ENCODE measurements around the gene WNT7B.

- TF ChIP-seq POLR2A (IDR thresholded peaks at IDR 0.05): no peak
- TF ChIP-seq CTCF (IDR thresholded peaks at IDR 0.05): no peak
- TF ChIP-seq EP300 (IDR thresholded peaks at IDR 0.05): no peak
- no peak for TF ChIP-seq POLR2AphosphoS5 (IDR thresholded peaks at IDR 0.05)
These were observed 41.4 kb downstream of the WNT7B start for GRCh38 chr22:45935573-45935972.

Data from suprapubic skin (tissue), 4 donors.